PC-3 (cell line): ENCODE data around the gene SPRED3. TPM values are rescaled to one million over a fixed set of nuclear protein-coding genes. Genes with fewer than 3 reads are reported as not detected.
"Not testable (repeated sequence)": the region's sequence is repeated elsewhere in the genome, so short reads cannot be mapped to it uniquely, and the experiment has no call there.

Experiments
- ATAC-seq: fragments of 200-7000 bp; cut with Tn5 transposase; 2 replicates; pipeline ENCODE4 v1.9.1; 2020; ENCODE audit warnings: mild to moderate bottlenecking, moderate library complexity
- BruUV-seq: library from RNA; stranded (reverse); fragments of 400-500 nt; replicated peaks from 2 replicates; lab custom pipeline; 2021; lab: Mats Ljungman, UMichigan
- CTCF ChIA-PET: fragments of 300-600 bp; sonication (Branson Sonifier 250); formaldehyde crosslinking; loops from one replicate; lab custom pipeline; 2022; ENCODE audit warnings: antibody characterized with exemption; lab: Charles Lee
- POLR2A ChIA-PET: fragments of 300-600 bp; sonication (Branson Sonifier 250); formaldehyde crosslinking; loops from one replicate; lab custom pipeline; 2022; ENCODE audit warnings: antibody characterized with exemption; ENCODE audit not compliant: unreplicated experiment; lab: Charles Lee
- DNase-seq: peaks from one replicate; pipeline ENCODE4 v3.0.0-alpha.2; 2015
- H2AFZ ChIP-seq: fragments of 300-600 bp; sonication (generic); 2 replicates; pipeline ENCODE4 v1.6.0; 2016; ENCODE audit warnings: antibody characterized with exemption, low read length
- H3F3A ChIP-seq: fragments of 300-600 bp; sonication (generic); one replicate; pipeline ENCODE4 v1.6.0; 2017; ENCODE audit warnings: antibody characterized with exemption, low read length, control low read depth, mild to moderate bottlenecking; ENCODE audit not compliant: unreplicated experiment
- H3K27ac ChIP-seq: fragments of 300-600 bp; sonication (generic); 2 replicates; pipeline ENCODE4 v1.5.1; 2016; ENCODE audit warnings: mild to moderate bottlenecking, low read length
- H3K27me3 ChIP-seq: fragments of 300-600 bp; sonication (generic); 2 replicates; pipeline ENCODE4 v1.6.1; 2016; ENCODE audit warnings: low read length, mixed read lengths
- H3K36me3 ChIP-seq: fragments of 300-600 bp; sonication (generic); 2 replicates; pipeline ENCODE4 v1.6.1; 2016; ENCODE audit warnings: low read depth, mixed run types, low read length, mixed read lengths
- H3K4me1 ChIP-seq: fragments of 300-600 bp; sonication (generic); 2 replicates; pipeline ENCODE4 v1.5.1; 2016; ENCODE audit warnings: low read length; ENCODE audit not compliant: insufficient read depth
- H3K4me2 ChIP-seq: fragments of 300-600 bp; sonication (generic); 2 replicates; pipeline ENCODE4 v1.6.0; 2016; ENCODE audit warnings: low read length
- H3K4me3 ChIP-seq: fragments of 300-600 bp; sonication (generic); 2 replicates; pipeline ENCODE4 v1.5.1; 2016; ENCODE audit warnings: mild to moderate bottlenecking, low read length, mixed read lengths
- H3K79me2 ChIP-seq: fragments of 300-600 bp; sonication (generic); 2 replicates; pipeline ENCODE4 v1.6.1; 2017; ENCODE audit warnings: low read length, mixed read lengths
- H3K9ac ChIP-seq: fragments of 300-600 bp; sonication (generic); 2 replicates; pipeline ENCODE4 v1.6.0; 2016; ENCODE audit warnings: mild to moderate bottlenecking, low read length
- H3K9me2 ChIP-seq: fragments of 300-600 bp; sonication (generic); replicated peaks from 2 replicates; pipeline ENCODE4 v1.6.1; 2016; ENCODE audit warnings: mixed run types, low read length, mixed read lengths
- H3K9me3 ChIP-seq: fragments of 300-600 bp; sonication (generic); 2 replicates; pipeline ENCODE4 v1.6.1; 2016; ENCODE audit warnings: low read length, mixed read lengths
- H4K20me1 ChIP-seq: fragments of 300-600 bp; sonication (generic); 2 replicates; pipeline ENCODE4 v1.6.1; 2016; ENCODE audit warnings: low read length, mixed read lengths
- CTCF ChIP-seq: fragments of 300-600 bp; sonication (generic); conservative IDR thresholded peaks from 2 replicates; pipeline ENCODE4 v1.5.1; 2017; ENCODE audit warnings: antibody characterized with exemption, low read depth, mild to moderate bottlenecking, low read length
- EZH2 ChIP-seq: fragments of 300-600 bp; sonication (generic); IDR thresholded peaks from one replicate; pipeline ENCODE4 v1.6.1; 2017; ENCODE audit warnings: antibody characterized with exemption, mild to moderate bottlenecking, low read length; ENCODE audit not compliant: unreplicated experiment
- EZH2phosphoT487 ChIP-seq: fragments of 300-600 bp; sonication (generic); IDR thresholded peaks from 2 replicates; pipeline ENCODE4 v1.6.1; 2018; ENCODE audit warnings: mild to moderate bottlenecking, antibody characterized with exemption, low read length, borderline replicate concordance
- intact Hi-C: fragments of 100-400 bp; cut with micrococcal nuclease; formaldehyde crosslinking; loops from 2 replicates; pipeline ENCODE4 v1.9.0; 2023
- total RNA-seq: library from RNA; depleted of rRNA; stranded (reverse); fragments of >200 nt; gene quantifications from 2 replicates; pipeline ENCODE4 v1.2.3, GENCODE V29; 2014

SPRED3 gene
- total RNA-seq, 1 experiment from 2014 or later: 4.1 TPM

- ChIA-PET POLR2A (no interaction called here), CTCF (no interaction called here)
- Histone ChIP-seq H3K36me3 (no peaks in the 10 kb centered on the region), H3F3A (no peaks in the 10 kb centered on the region), H3K4me1 (no peaks in the 10 kb centered on the region), H3K4me2 (no peak within 1 kb of the TSS), H3K9me3 (no peaks in the 10 kb centered on the region), H3K79me2 (no peaks in the 10 kb centered on the region), H3K4me3 (no peak within 1 kb of the TSS), H3K9ac (no peak within 1 kb of the TSS), H3K9me2 (no peaks in the 10 kb centered on the region), H2AFZ (no peak within 1 kb of the TSS), H4K20me1 (no peaks in the 10 kb centered on the region), H3K27ac (no peak within 1 kb of the TSS), H3K27me3 (no peaks in the 10 kb centered on the region)
- TF ChIP-seq EZH2phosphoT487: no peak
- no peak for TF ChIP-seq CTCF
- TF ChIP-seq EZH2: no peak
- DNase-seq (no peak), ATAC-seq (no peak)
- no TSS peak for BruUV-seq
- intact Hi-C loops: no loop called here
Observed at GRCh38 chr19:38425810-38426466, 37.4 kb downstream of the SPRED3 start, which contains the start of gene RASGRP4. Gene RASGRP4 (minus strand): TSS chr19:38426219. CDS start chr19:38426091, 128 bp downstream.

- BruUV-seq, H4K20me1 ChIP-seq, H3K4me3 ChIP-seq, H3F3A ChIP-seq, H3K9me3 ChIP-seq, H3K79me2 ChIP-seq, H3K9me2 ChIP-seq, H3K27ac ChIP-seq, H3K4me1 ChIP-seq, intact Hi-C loops, H3K36me3 ChIP-seq, ATAC-seq, POLR2A ChIA-PET, H3K9ac ChIP-seq, CTCF ChIA-PET, DNase-seq, H2AFZ ChIP-seq, H3K4me2 ChIP-seq, H3K27me3 ChIP-seq: not testable (repeated sequence)
Observed at GRCh38 chr19:38427035-38427677, 38.7 kb downstream of the SPRED3 start.

- TF ChIP-seq EZH2: no peak
- TF ChIP-seq EZH2phosphoT487: no peak
- TF ChIP-seq CTCF: no peak
- no peaks in the 10 kb centered on the region for H3K9me2 ChIP-seq
- no peaks in the 10 kb centered on the region for H3K36me3 ChIP-seq
- no peak overlapping the region for H3K27ac ChIP-seq
- POLR2A ChIA-PET: no interaction called here
- H3K79me2 ChIP-seq: no peaks in the 10 kb centered on the region
- DNase-seq (no peak), ATAC-seq (no peak)
- H3K27me3 ChIP-seq: no peaks in the 10 kb centered on the region
- no peaks in the 10 kb centered on the region for H4K20me1 ChIP-seq
- H2AFZ ChIP-seq: no peak overlapping the region
- H3K9ac ChIP-seq: no peak overlapping the region
- H3F3A ChIP-seq: no peaks in the 10 kb centered on the region
- H3K4me1 ChIP-seq: no peaks in the 10 kb centered on the region
- H3K4me3 ChIP-seq: no peak overlapping the region
- no peaks in the 10 kb centered on the region for H3K9me3 ChIP-seq
- BruUV-seq: no TSS peak
- intact Hi-C loops: no loop called here
- CTCF ChIA-PET: no interaction called here
- H3K4me2 ChIP-seq: no peak overlapping the region
Observed at GRCh38 chr19:38429055-38429810, 40.7 kb downstream of the SPRED3 start.
